ENCODE results near the gene FAAP20.

FAAP20 gene

GRCh38 chr1:2194319-2194897 is at the start of gene FAAP20:
FAAP20 (minus strand) TSS chr1:2194772; CDS start chr1:2194749, 23 bp downstream.
- H3K9ac ChIP-seq (ENCODE audit: low read depth, low read length), result peak within 1 kb of the TSS; percentile 66
- peaks cover 7% of the 10 kb centered on the region for H4K20me1 ChIP-seq (ENCODE audit: insufficient read depth, low read length)
- peak within 1 kb of the TSS; percentile 89 for H2AFZ ChIP-seq (ENCODE audit: low read depth, low read length)
- ATAC-seq (ENCODE audit: insufficient read depth, low read depth) (peak; percentile 75), DNase-seq (peak; percentile 84)
- peak within 1 kb of the TSS; percentile 92 for H3K27ac ChIP-seq (ENCODE audit: low read length)
- H3K27me3 ChIP-seq (ENCODE audit: insufficient read depth, low read length, poor library complexity), result no peaks in the 10 kb centered on the region
- TF ChIP-seq, protein P1, sequence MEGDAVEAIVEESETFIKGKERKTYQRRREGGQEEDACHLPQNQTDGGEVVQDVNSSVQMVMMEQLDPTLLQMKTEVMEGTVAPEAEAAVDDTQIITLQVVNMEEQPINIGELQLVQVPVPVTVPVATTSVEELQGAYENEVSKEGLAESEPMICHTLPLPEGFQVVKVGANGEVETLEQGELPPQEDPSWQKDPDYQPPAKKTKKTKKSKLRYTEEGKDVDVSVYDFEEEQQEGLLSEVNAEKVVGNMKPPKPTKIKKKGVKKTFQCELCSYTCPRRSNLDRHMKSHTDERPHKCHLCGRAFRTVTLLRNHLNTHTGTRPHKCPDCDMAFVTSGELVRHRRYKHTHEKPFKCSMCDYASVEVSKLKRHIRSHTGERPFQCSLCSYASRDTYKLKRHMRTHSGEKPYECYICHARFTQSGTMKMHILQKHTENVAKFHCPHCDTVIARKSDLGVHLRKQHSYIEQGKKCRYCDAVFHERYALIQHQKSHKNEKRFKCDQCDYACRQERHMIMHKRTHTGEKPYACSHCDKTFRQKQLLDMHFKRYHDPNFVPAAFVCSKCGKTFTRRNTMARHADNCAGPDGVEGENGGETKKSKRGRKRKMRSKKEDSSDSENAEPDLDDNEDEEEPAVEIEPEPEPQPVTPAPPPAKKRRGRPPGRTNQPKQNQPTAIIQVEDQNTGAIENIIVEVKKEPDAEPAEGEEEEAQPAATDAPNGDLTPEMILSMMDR (IDR thresholded peaks at IDR 0.05; ENCODE audit: borderline replicate concordance, extremely low read depth, low read length, poor library complexity, severe bottlenecking), result no peak
- TF ChIP-seq EZH2 (IDR thresholded peaks at IDR 0.05; ENCODE audit: borderline replicate concordance, low read depth, low read length, severe bottlenecking), result no peak
- peaks cover 25% of the 10 kb centered on the region for H3K36me3 ChIP-seq (ENCODE audit: insufficient read depth, low read length)
- H3K9me3 ChIP-seq (ENCODE audit: insufficient read depth, low read length, severe bottlenecking), result no peaks in the 10 kb centered on the region
- H3K4me2 ChIP-seq (ENCODE audit: insufficient read depth, low read length), result peak within 1 kb of the TSS; percentile 70
- peaks cover 30% of the 10 kb centered on the region for H3K79me2 ChIP-seq (ENCODE audit: insufficient read depth, low read length)
- peaks cover 34% of the 10 kb centered on the region for H3K4me1 ChIP-seq (ENCODE audit: insufficient read depth, low read length)
- peak within 1 kb of the TSS; percentile 33 to 65; a peak in 3 of 4 replicates for H3K4me3 ChIP-seq (ENCODE audit: low read depth in 1 of 2, low read length in 2 of 2)

DNA sequence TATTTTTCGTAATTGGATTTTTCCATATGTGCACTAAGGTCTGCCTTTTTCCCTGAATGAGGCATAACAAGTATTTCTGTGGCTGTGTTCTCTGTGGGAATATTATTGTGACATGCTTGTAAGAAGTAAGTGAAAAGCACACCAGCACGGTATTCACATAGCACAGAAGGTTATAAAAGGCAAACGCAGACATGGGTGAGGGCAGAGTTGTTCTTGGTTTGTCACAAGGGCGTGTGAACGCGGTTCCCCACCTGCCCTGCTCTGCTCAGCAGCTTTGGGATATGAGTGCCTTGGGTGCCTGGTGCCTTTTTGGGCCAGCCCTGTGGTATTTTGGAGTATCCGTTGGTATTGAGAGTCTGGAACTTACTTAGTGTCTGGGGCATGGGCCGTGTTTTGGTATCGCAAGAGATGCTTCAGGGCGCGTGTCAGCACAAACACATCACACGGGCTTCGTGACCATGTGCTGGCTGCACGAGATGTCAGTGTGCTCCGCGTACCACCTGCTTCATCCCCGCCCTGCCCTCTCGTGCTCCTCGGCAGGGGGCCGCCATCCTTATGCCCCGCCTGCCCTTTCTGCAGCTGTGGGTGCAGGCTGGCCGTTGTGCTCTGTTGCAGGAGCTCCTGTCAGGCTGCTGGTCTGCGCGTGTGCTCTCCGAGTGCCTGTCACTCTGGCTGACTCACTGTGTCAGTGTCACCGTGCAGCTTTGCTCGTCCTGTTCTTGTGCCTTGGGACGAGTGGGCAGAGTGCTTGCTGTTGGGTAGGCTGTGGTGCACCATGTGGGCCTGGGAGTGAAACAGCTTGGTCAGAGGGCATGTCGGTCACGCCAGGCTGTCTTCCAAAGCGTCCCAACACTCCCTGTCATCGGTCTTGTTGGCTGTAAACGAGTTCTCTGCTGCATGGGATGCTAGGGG is 48.5 kb upstream of the FAAP20 start:
- no peaks in the 10 kb centered on the region for H3K4me1 ChIP-seq (ENCODE audit: insufficient read depth, low read length)
- no peak overlapping the region for H3K27ac ChIP-seq (ENCODE audit: low read length)
- peaks cover 79% of the 10 kb centered on the region for H4K20me1 ChIP-seq (ENCODE audit: insufficient read depth, low read length)
- no peak overlapping the region for H3K4me3 ChIP-seq (ENCODE audit: low read depth in 1 of 2, low read length in 2 of 2)
- no peak overlapping the region for H2AFZ ChIP-seq (ENCODE audit: low read depth, low read length)
- H3K36me3 ChIP-seq (ENCODE audit: insufficient read depth, low read length), result peaks cover 16% of the 10 kb centered on the region
- no peak for DNase-seq
- no peak overlapping the region for H3K4me2 ChIP-seq (ENCODE audit: insufficient read depth, low read length)
- no peaks in the 10 kb centered on the region for H3K9me3 ChIP-seq (ENCODE audit: insufficient read depth, low read length, severe bottlenecking)
- peaks cover 87% of the 10 kb centered on the region for H3K79me2 ChIP-seq (ENCODE audit: insufficient read depth, low read length)
- no peak for ATAC-seq (ENCODE audit: insufficient read depth, low read depth)
- no peak overlapping the region for H3K9ac ChIP-seq (ENCODE audit: low read depth, low read length)
- TF ChIP-seq, protein P1 (IDR thresholded peaks at IDR 0.05; ENCODE audit: borderline replicate concordance, extremely low read depth, low read length, poor library complexity, severe bottlenecking), result no peak
- TF ChIP-seq EZH2 (IDR thresholded peaks at IDR 0.05; ENCODE audit: borderline replicate concordance, low read depth, low read length, severe bottlenecking), result no peak
- H3K27me3 ChIP-seq (ENCODE audit: insufficient read depth, low read length, poor library complexity), result no peaks in the 10 kb centered on the region

DNA sequence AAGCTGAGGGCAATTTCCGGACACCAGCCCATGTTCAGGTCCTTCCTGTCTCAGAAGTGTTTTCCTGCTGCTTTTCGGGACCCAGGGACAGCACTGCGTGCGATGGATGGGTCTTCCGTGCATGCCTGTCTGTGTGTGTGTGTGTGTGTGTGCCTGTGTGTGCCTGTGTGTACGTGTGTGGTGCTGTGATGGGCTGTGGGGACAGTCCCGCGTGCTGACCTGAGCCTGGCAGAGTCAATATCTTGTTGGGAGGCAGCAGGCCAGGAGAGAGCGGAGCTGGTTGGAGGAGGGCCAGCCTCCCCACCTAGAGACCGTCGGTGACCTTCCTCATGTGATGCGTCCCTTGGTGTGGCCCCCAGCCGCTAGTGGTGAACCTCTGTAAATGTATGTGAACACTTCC is 47.2 kb upstream of the FAAP20 start:
- no peaks in the 10 kb centered on the region for H3K4me1 ChIP-seq (ENCODE audit: insufficient read depth, low read length)
- no peak for ATAC-seq (ENCODE audit: insufficient read depth, low read depth)

More for the DNA sequence above, 47.2 kb upstream of the FAAP20 start:
- peaks cover 16% of the 10 kb centered on the region for H3K36me3 ChIP-seq (ENCODE audit: insufficient read depth, low read length)
- no peak for TF ChIP-seq EZH2 (IDR thresholded peaks at IDR 0.05; ENCODE audit: borderline replicate concordance, low read depth, low read length, severe bottlenecking)
- TF ChIP-seq, protein P1 (IDR thresholded peaks at IDR 0.05; ENCODE audit: borderline replicate concordance, extremely low read depth, low read length, poor library complexity, severe bottlenecking), result no peak
- H3K27ac ChIP-seq (ENCODE audit: low read length), result no peak overlapping the region
- H3K9ac ChIP-seq (ENCODE audit: low read depth, low read length), result no peak overlapping the region
- peaks cover 79% of the 10 kb centered on the region for H4K20me1 ChIP-seq (ENCODE audit: insufficient read depth, low read length)
- no peak for DNase-seq
- no peak overlapping the region for H2AFZ ChIP-seq (ENCODE audit: low read depth, low read length)
- H3K4me3 ChIP-seq (ENCODE audit: low read depth in 1 of 2, low read length in 2 of 2), result no peak overlapping the region
- H3K27me3 ChIP-seq (ENCODE audit: insufficient read depth, low read length, poor library complexity), result no peaks in the 10 kb centered on the region
- peaks cover 87% of the 10 kb centered on the region for H3K79me2 ChIP-seq (ENCODE audit: insufficient read depth, low read length)
- no peak overlapping the region for H3K4me2 ChIP-seq (ENCODE audit: insufficient read depth, low read length)
- H3K9me3 ChIP-seq (ENCODE audit: insufficient read depth, low read length, severe bottlenecking), result no peaks in the 10 kb centered on the region

All from DND-41 (cell line).